Ovary (tissue), 3 donors: ENCODE results near the gene SRGAP3.

ENCODE experiments used
- CTCF ChIP-seq, 3 donors: fragments of 450-650 bp in 2 of 3; fragments of 200-600 bp in 1 of 3; IDR thresholded peaks; one replicate each; pipeline versions ENCODE4 v1.5.1 to v1.8.0; 2016 to 2022; ENCODE audit warnings: antibody characterized with exemption in 3 of 3, mild to moderate bottlenecking in 1 of 3
- EP300 ChIP-seq: sonication (generic); formaldehyde crosslinking; IDR thresholded peaks from one replicate; pipeline ENCODE4 v1.6.1; 2017; ENCODE audit warnings: antibody characterized with exemption
- POLR2A ChIP-seq: fragments of 450-650 bp; IDR thresholded peaks from one replicate; pipeline ENCODE4 v1.6.1; 2017; ENCODE audit warnings: antibody characterized with exemption, mild to moderate bottlenecking, moderate library complexity
- donor health status: DM: no; HTN: no; CAD: no.

- TF ChIP-seq POLR2A (no peak), CTCF (IDR thresholded peaks at IDR 0.05) (no peak), EP300 (no peak)
Measured at GRCh38 chr3:9198899-9199335, 50.5 kb downstream of the SRGAP3 start.
